ENCODE results near the gene PODXL. TPM values are rescaled to one million over a fixed set of nuclear protein-coding genes. Genes with fewer than 3 reads are reported as not detected.

PODXL gene
- total and polyA plus RNA-seq, 2 experiments from 2014 or later = 220 to 727 TPM

DNA sequence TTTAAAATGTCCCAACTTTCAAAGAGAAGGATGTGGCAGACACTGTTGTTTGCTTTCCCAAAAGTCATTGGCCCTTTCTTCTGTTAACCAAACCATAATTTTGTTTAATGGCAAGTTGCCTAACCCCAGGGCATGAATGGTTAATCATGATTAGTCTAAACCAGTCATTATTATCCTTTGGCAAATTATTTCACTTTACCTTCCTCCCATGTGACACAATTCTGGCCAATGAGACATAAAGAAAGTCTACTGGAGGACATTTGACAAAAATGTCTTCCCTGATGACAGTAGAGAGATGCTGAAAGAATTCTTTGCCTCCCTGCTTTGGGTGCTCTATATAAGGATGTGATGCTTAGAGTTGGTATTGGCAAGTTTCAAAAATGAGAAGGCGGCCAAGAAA, 101.9 kb downstream of the PODXL start:
- Histone ChIP-seq H3K79me2 (replicated peaks; ENCODE audit: insufficient read depth) (no peaks in the 10 kb centered on the region), H3K27me3 (ENCODE audit: insufficient read depth) (no peaks in the 10 kb centered on the region), H3K4me3 (no peak overlapping the region), H3F3A (replicated peaks; ENCODE audit: low read depth) (no peaks in the 10 kb centered on the region), H3K4me1 (ENCODE audit: insufficient read depth) (no peaks in the 10 kb centered on the region), H3K36me3 (ENCODE audit: insufficient read depth) (no peaks in the 10 kb centered on the region), H3K4me2 (no peak overlapping the region), H3K27ac (ENCODE audit: low read depth) (no peak overlapping the region), H4K20me1 (replicated peaks; ENCODE audit: insufficient read depth) (no peaks in the 10 kb centered on the region), H3K9me2 (ENCODE audit: insufficient read depth) (no peaks in the 10 kb centered on the region), H2AFZ (no peak overlapping the region)
- Mint-ChIP-seq H3K9me3 (no peaks in the 10 kb centered on the region), H3K27me3 (ENCODE audit: insufficient read depth, low read depth, poor library complexity) (no peaks in the 10 kb centered on the region), H3K36me3 (ENCODE audit: low read depth) (peaks cover 5% of the 10 kb centered on the region; the same call in 1 of the 3 replicates), H3K4me1 (peaks cover 5% of the 10 kb centered on the region; the same call in 2 of the 3 replicates), H3K4me3 (no peak overlapping the region), H3K27ac (no peak overlapping the region)
- DNase-seq (ENCODE audit: low spot score) (no peak), ATAC-seq (no peak)
- TF ChIP-seq POLR2AphosphoS5 (IDR thresholded peaks at IDR 0.05; ENCODE audit: low read depth) = no peak
- no peak for TF ChIP-seq ZNF114 (CRISPR knock-in tag; IDR thresholded peaks at IDR 0.05)
- no peak for TF ChIP-seq EZH2phosphoT487 (IDR thresholded peaks at IDR 0.05; ENCODE audit: unreplicated experiment)

Other genes starting within 250 kb of the PODXL start
- gene MKLN1, start 228.8 kb downstream of the PODXL start, total RNA-seq (2014; rRNA removed; shearing (Covaris generic)) = 31.5 and 46.5 TPM in 2 replicates
- gene MKLN1, start 228.8 kb downstream of the PODXL start, polyA plus RNA-seq (2016; fragmentation: Nextera tagmentation; extraction: Ambion mirVana) = 25.1 and 25.3 TPM in 2 replicates